Osteocyte (in vitro differentiated cells): ENCODE results near the gene ANKRD10. TPM values are rescaled to one million over a fixed set of nuclear protein-coding genes. Genes with fewer than 3 reads are reported as not detected.
A peak's percentile ranks its signal among the peaks of the same experiment; 100 is the strongest.

Experiments
- DNase-seq: peaks from one replicate; pipeline ENCODE4 v3.0.0; 2021; ENCODE audit warnings: mixed read lengths; ENCODE audit not compliant: unreplicated experiment; ENCODE audit errors: extremely low spot score
- H3K27ac Mint-ChIP-seq: one replicate; pipeline ENCODE4 v1.8.0; 2021; ENCODE audit warnings: mild to moderate bottlenecking, mixed read lengths; ENCODE audit not compliant: unreplicated experiment
- H3K27me3 Mint-ChIP-seq: one replicate; pipeline ENCODE4 v1.8.0; 2021; ENCODE audit warnings: mixed read lengths; ENCODE audit not compliant: unreplicated experiment
- H3K36me3 Mint-ChIP-seq: one replicate; pipeline ENCODE4 v1.8.0; 2021; ENCODE audit warnings: mixed read lengths; ENCODE audit not compliant: unreplicated experiment
- H3K4me1 Mint-ChIP-seq: one replicate; pipeline ENCODE4 v1.8.0; 2021; ENCODE audit warnings: mixed read lengths; ENCODE audit not compliant: unreplicated experiment
- H3K4me3 Mint-ChIP-seq: one replicate; pipeline ENCODE4 v1.8.0; 2021; ENCODE audit warnings: mild to moderate bottlenecking, moderate library complexity, mixed read lengths; ENCODE audit not compliant: unreplicated experiment
- H3K9me3 Mint-ChIP-seq: one replicate; pipeline ENCODE4 v1.8.0; 2021; ENCODE audit warnings: mixed read lengths; ENCODE audit not compliant: unreplicated experiment
- total RNA-seq: library from RNA; stranded (reverse); gene quantifications from 2 replicates; pipeline ENCODE4 v1.2.1, GENCODE V29; 2021
- TF ChIP-seq, protein P1 (sequence below): fragments of 200-600 bp; sonication (generic); IDR thresholded peaks from 2 replicates; pipeline ENCODE4 v1.5.0; 2021; ENCODE audit warnings: antibody characterized with exemption, mild to moderate bottlenecking, moderate library complexity

The ANKRD10 gene
- total RNA-seq, 1 donor from 2014 or later = 257 TPM

DNA sequence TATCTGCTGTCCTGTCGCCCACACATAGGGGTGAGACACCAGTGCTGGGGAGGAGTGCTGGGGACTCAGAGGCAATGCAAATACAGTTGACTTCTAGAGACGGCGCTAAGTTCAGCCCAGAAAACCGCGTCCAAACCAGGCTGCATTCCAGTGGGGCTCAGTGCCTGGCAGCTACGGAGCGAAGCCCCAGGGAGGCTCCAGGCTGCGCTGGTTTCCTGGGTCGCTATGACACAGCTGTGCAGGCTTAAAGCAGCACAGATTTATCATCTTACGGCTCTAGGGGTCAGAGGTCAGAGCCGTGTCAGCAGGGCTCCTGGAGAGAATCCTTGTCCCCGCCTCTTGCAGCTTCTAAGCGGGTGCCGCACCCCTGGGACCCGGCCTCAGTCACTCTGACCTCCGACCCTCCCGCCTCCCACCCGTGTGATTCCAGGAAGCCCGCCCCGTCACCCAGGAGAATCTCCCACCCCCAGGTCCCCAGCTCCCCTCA lies 61.6 kb downstream of the ANKRD10 start:
- no peaks in the 10 kb centered on the region for H3K36me3 Mint-ChIP-seq
- no peak for DNase-seq
- H3K4me3 Mint-ChIP-seq = no peak overlapping the region
- peaks cover 5% of the 10 kb centered on the region for H3K27me3 Mint-ChIP-seq
- no peak overlapping the region for H3K27ac Mint-ChIP-seq
- peaks cover 4% of the 10 kb centered on the region for H3K4me1 Mint-ChIP-seq
- TF ChIP-seq, protein P1, sequence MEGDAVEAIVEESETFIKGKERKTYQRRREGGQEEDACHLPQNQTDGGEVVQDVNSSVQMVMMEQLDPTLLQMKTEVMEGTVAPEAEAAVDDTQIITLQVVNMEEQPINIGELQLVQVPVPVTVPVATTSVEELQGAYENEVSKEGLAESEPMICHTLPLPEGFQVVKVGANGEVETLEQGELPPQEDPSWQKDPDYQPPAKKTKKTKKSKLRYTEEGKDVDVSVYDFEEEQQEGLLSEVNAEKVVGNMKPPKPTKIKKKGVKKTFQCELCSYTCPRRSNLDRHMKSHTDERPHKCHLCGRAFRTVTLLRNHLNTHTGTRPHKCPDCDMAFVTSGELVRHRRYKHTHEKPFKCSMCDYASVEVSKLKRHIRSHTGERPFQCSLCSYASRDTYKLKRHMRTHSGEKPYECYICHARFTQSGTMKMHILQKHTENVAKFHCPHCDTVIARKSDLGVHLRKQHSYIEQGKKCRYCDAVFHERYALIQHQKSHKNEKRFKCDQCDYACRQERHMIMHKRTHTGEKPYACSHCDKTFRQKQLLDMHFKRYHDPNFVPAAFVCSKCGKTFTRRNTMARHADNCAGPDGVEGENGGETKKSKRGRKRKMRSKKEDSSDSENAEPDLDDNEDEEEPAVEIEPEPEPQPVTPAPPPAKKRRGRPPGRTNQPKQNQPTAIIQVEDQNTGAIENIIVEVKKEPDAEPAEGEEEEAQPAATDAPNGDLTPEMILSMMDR = no peak
- H3K9me3 Mint-ChIP-seq = no peaks in the 10 kb centered on the region

DNA sequence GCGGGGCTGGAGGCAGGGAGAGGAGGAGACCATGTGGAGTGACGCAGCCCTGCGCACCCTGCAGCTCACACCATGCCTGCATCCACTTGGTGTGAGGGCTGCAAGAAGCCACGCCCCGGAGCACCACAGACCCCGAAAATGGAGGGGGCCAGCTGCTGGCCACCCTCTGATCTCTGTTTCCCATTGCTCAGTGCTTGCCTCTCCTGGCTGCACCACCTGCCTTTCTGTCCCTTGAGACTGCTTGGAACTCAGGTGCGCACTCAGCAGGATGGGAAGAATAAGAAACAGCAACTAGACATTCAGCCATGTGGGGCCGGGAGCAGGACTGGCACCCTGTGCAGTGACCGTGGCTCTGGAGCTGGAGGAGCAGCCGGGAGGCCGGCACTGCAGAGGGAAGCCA lies 64.0 kb downstream of the ANKRD10 start:
- Mint-ChIP-seq H3K4me1 (peaks cover 13% of the 10 kb centered on the region), H3K27ac (no peak overlapping the region)

DNA sequence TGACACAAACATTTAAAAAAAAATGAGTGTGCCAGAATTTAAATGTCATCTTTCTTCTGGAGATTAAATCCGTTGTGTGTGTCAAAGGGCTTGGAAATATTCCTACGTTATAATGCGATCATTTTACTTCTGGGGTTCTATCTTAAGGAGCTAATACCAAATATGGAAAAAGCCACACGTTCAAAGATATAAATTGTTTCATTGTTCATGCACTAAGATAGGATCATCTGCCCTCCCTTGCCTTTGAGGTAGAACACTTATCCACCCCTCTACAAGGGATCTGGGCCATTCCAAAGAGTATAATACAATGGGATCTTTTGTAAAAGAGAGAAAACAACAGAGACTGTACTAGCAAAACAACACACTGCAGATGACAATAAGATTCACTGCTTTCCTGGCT lies 64.9 kb downstream of the ANKRD10 start:
- Mint-ChIP-seq H3K27ac (no peak overlapping the region), H3K4me1 (peaks cover 22% of the 10 kb centered on the region), H3K4me3 (no peak overlapping the region), H3K27me3 (peaks cover 5% of the 10 kb centered on the region), H3K36me3 (no peaks in the 10 kb centered on the region), H3K9me3 (no peaks in the 10 kb centered on the region)
- TF ChIP-seq, protein P1 = no peak
- DNase-seq = no peak

More for the DNA sequence above, 64.0 kb downstream of the ANKRD10 start:
- H3K4me3 Mint-ChIP-seq = no peak overlapping the region
- TF ChIP-seq, protein P1 = no peak
- H3K36me3 Mint-ChIP-seq = no peaks in the 10 kb centered on the region
- peaks cover 5% of the 10 kb centered on the region for H3K27me3 Mint-ChIP-seq
- DNase-seq = peak; percentile 62
- no peaks in the 10 kb centered on the region for H3K9me3 Mint-ChIP-seq

DNA sequence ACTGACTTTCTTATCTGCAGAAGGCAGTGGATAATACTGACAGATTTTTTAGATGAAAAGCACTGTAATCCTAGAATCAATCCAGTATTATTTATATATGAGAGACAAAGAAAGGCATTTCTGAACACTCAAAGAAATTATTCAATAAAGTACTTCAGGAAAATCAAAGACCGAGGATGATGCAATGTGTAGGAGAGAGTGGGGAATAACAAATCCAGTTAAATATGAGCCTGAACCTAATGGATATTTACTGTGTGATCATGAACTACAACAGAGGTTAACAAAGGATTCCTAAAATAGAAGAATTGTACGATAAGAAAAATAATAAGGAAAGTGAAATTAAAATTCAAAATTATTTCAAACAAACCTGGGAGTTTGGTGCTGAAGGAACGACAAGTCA lies 69.3 kb downstream of the ANKRD10 start:
- peak overlapping the region; percentile 80 for H3K27ac Mint-ChIP-seq
- peaks cover 22% of the 10 kb centered on the region for H3K4me1 Mint-ChIP-seq
- TF ChIP-seq, protein P1 = no peak
- no peak for DNase-seq
- H3K27me3 Mint-ChIP-seq = peaks cover 7% of the 10 kb centered on the region
- no peaks in the 10 kb centered on the region for H3K36me3 Mint-ChIP-seq
- no peak overlapping the region for H3K4me3 Mint-ChIP-seq
- peaks cover 7% of the 10 kb centered on the region for H3K9me3 Mint-ChIP-seq

DNA sequence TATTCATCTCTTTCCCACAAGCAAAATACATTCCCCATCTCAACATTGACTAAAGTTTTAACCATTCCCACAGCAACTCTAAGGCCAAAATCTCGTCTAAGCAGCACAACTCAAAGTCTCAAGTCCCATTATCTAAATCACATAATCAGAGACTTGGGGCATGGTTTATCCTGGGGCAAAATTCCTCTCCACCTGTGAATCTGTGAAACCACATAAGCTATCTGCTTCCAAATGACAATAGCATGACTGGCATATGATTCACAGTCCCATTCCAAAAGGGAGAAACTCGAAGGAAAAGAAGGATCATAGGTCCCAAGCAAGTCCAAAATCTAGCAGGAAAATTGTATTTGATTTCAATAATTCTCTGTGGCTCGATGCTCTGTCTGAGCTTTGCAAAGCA lies 73.0 kb downstream of the ANKRD10 start:
- no peak for DNase-seq
- Mint-ChIP-seq H3K4me1 (peaks cover 18% of the 10 kb centered on the region), H3K27me3 (peaks cover 3% of the 10 kb centered on the region), H3K27ac (no peak overlapping the region), H3K36me3 (no peaks in the 10 kb centered on the region), H3K9me3 (peaks cover 7% of the 10 kb centered on the region), H3K4me3 (no peak overlapping the region)
- TF ChIP-seq, protein P1 = no peak
